HepG2 (cell line): ENCODE results near the gene TCAF1. TPM values are rescaled to one million over a fixed set of nuclear protein-coding genes. Genes with fewer than 3 reads are reported as not detected.

Source experiments
- IKZF5 ChIP-seq: IDR thresholded peaks from 2 replicates; pipeline ENCODE4 v1.6.1; 2018; ENCODE audit warnings: missing genetic modification reagents, mild to moderate bottlenecking, missing compliant biosample characterization
- MED1 ChIP-seq: sonication (generic); formaldehyde crosslinking; IDR thresholded peaks from 2 replicates; pipeline ENCODE4 v1.4.0; 2020; ENCODE audit warnings: missing genetic modification reagents
- SETDB1 ChIP-seq: sonication (generic); formaldehyde crosslinking; IDR thresholded peaks from 2 replicates; pipeline ENCODE4 v1.5.1; 2020; ENCODE audit warnings: missing genetic modification reagents, mild to moderate bottlenecking, borderline replicate concordance
- SIN3B ChIP-seq: fragments of 150-350 bp; IDR thresholded peaks from 2 replicates; pipeline ENCODE4 v1.6.1; 2014; ENCODE audit warnings: low read length
- SRSF4 ChIP-seq: fragments of 200-400 bp; formaldehyde crosslinking; IDR thresholded peaks from one replicate; pipeline ENCODE4 v1.6.1; 2018; ENCODE audit warnings: mild to moderate bottlenecking, low read depth, low read length, moderate library complexity; ENCODE audit not compliant: poor library complexity, severe bottlenecking
- ZFYVE20 ChIP-seq: sonication (generic); formaldehyde crosslinking; IDR thresholded peaks from 2 replicates; pipeline ENCODE4 v1.8.0; 2023; ENCODE audit warnings: low read depth, mild to moderate bottlenecking, moderate library complexity, missing genetic modification reagents, borderline replicate concordance
- polyA plus RNA-seq, 8 experiments: library from polyadenylated mRNA; depleted of rRNA in 3 of 8; stranded (reverse) in 7 of 8; unstranded in 1 of 8; fragments of >200 nt; fragmentation: Illumina TruSeq in 4 of 8; extraction: Trizol in 4 of 8; gene quantifications; 2 replicates each; pipeline versions ENCODE4 v1.2.1 to v1.2.3, GENCODE V29; 2011 to 2016; ENCODE audit warnings: low read depth in 4 of 8, missing spikeins in 1 of 8, mixed read lengths in 1 of 8; ENCODE audit not compliant: insufficient read depth in 1 of 8
- total RNA-seq, 5 experiments: library from RNA; depleted of rRNA; stranded (reverse); fragments of >200 nt; fragmentation: Illumina TruSeq; extraction: Trizol; gene quantifications; 2 replicates each; pipeline ENCODE4 v1.2.3, GENCODE V29; 2016; ENCODE audit warnings: low read depth in 1 of 5
- TF ChIP-seq, protein P1 (sequence below): sonication (generic); formaldehyde crosslinking; IDR thresholded peaks from 2 replicates; pipeline ENCODE4 v1.9.0; 2021; ENCODE audit warnings: mild to moderate bottlenecking, missing genetic modification reagents
- TF ChIP-seq, protein P2 (sequence below): sonication (generic); formaldehyde crosslinking; IDR thresholded peaks from 2 replicates; pipeline ENCODE4 v1.9.0; 2021; ENCODE audit warnings: missing genetic modification reagents, borderline replicate concordance
- TF ChIP-seq, protein P3 (sequence below): sonication (generic); formaldehyde crosslinking; IDR thresholded peaks from 2 replicates; pipeline ENCODE4; 2020; ENCODE audit warnings: missing genetic modification reagents, mild to moderate bottlenecking, borderline replicate concordance
- TF ChIP-seq, protein P4 (sequence below): sonication (generic); formaldehyde crosslinking; IDR thresholded peaks from 2 replicates; pipeline ENCODE4 v1.4.0; 2020; ENCODE audit warnings: low read depth, mild to moderate bottlenecking, missing genetic modification reagents

TCAF1 gene
- total and polyA plus RNA-seq, 2 of the 13 experiments (the other 11 are each of a cell fraction or from before 2014, with no cell fraction given), result 36.2 to 101 TPM

- TF ChIP-seq, protein P1, sequence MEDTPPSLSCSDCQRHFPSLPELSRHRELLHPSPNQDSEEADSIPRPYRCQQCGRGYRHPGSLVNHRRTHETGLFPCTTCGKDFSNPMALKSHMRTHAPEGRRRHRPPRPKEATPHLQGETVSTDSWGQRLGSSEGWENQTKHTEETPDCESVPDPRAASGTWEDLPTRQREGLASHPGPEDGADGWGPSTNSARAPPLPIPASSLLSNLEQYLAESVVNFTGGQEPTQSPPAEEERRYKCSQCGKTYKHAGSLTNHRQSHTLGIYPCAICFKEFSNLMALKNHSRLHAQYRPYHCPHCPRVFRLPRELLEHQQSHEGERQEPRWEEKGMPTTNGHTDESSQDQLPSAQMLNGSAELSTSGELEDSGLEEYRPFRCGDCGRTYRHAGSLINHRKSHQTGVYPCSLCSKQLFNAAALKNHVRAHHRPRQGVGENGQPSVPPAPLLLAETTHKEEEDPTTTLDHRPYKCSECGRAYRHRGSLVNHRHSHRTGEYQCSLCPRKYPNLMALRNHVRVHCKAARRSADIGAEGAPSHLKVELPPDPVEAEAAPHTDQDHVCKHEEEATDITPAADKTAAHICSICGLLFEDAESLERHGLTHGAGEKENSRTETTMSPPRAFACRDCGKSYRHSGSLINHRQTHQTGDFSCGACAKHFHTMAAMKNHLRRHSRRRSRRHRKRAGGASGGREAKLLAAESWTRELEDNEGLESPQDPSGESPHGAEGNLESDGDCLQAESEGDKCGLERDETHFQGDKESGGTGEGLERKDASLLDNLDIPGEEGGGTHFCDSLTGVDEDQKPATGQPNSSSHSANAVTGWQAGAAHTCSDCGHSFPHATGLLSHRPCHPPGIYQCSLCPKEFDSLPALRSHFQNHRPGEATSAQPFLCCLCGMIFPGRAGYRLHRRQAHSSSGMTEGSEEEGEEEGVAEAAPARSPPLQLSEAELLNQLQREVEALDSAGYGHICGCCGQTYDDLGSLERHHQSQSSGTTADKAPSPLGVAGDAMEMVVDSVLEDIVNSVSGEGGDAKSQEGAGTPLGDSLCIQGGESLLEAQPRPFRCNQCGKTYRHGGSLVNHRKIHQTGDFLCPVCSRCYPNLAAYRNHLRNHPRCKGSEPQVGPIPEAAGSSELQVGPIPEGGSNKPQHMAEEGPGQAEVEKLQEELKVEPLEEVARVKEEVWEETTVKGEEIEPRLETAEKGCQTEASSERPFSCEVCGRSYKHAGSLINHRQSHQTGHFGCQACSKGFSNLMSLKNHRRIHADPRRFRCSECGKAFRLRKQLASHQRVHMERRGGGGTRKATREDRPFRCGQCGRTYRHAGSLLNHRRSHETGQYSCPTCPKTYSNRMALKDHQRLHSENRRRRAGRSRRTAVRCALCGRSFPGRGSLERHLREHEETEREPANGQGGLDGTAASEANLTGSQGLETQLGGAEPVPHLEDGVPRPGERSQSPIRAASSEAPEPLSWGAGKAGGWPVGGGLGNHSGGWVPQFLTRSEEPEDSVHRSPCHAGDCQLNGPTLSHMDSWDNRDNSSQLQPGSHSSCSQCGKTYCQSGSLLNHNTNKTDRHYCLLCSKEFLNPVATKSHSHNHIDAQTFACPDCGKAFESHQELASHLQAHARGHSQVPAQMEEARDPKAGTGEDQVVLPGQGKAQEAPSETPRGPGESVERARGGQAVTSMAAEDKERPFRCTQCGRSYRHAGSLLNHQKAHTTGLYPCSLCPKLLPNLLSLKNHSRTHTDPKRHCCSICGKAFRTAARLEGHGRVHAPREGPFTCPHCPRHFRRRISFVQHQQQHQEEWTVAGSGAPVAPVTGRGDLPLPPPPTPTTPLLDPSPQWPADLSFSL (CRISPR knock-in tag), result no peak
- no peak for TF ChIP-seq SRSF4
- peak; percentile 78; the same call in 1 of the 2 replicates for TF ChIP-seq IKZF5 (CRISPR knock-in tag)
- TF ChIP-seq SIN3B, result no peak
- TF ChIP-seq, protein P2, sequence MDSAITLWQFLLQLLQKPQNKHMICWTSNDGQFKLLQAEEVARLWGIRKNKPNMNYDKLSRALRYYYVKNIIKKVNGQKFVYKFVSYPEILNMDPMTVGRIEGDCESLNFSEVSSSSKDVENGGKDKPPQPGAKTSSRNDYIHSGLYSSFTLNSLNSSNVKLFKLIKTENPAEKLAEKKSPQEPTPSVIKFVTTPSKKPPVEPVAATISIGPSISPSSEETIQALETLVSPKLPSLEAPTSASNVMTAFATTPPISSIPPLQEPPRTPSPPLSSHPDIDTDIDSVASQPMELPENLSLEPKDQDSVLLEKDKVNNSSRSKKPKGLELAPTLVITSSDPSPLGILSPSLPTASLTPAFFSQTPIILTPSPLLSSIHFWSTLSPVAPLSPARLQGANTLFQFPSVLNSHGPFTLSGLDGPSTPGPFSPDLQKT (CRISPR knock-in tag), result no peak
- TF ChIP-seq, protein P3, sequence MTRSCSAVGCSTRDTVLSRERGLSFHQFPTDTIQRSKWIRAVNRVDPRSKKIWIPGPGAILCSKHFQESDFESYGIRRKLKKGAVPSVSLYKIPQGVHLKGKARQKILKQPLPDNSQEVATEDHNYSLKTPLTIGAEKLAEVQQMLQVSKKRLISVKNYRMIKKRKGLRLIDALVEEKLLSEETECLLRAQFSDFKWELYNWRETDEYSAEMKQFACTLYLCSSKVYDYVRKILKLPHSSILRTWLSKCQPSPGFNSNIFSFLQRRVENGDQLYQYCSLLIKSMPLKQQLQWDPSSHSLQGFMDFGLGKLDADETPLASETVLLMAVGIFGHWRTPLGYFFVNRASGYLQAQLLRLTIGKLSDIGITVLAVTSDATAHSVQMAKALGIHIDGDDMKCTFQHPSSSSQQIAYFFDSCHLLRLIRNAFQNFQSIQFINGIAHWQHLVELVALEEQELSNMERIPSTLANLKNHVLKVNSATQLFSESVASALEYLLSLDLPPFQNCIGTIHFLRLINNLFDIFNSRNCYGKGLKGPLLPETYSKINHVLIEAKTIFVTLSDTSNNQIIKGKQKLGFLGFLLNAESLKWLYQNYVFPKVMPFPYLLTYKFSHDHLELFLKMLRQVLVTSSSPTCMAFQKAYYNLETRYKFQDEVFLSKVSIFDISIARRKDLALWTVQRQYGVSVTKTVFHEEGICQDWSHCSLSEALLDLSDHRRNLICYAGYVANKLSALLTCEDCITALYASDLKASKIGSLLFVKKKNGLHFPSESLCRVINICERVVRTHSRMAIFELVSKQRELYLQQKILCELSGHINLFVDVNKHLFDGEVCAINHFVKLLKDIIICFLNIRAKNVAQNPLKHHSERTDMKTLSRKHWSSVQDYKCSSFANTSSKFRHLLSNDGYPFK (CRISPR knock-in tag), result no peak
- no peak for TF ChIP-seq SETDB1
- TF ChIP-seq MED1 (CRISPR knock-in tag), result peak; percentile 80
- TF ChIP-seq ZFYVE20 (CRISPR knock-in tag), result no peak
- TF ChIP-seq, protein P4, sequence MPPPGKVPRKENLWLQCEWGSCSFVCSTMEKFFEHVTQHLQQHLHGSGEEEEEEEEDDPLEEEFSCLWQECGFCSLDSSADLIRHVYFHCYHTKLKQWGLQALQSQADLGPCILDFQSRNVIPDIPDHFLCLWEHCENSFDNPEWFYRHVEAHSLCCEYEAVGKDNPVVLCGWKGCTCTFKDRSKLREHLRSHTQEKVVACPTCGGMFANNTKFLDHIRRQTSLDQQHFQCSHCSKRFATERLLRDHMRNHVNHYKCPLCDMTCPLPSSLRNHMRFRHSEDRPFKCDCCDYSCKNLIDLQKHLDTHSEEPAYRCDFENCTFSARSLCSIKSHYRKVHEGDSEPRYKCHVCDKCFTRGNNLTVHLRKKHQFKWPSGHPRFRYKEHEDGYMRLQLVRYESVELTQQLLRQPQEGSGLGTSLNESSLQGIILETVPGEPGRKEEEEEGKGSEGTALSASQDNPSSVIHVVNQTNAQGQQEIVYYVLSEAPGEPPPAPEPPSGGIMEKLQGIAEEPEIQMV (CRISPR knock-in tag), result no peak
Observed at GRCh38 chr7:143900230-143900766, 1.7 kb downstream of the TCAF1 start (continued).
